ENCODE data around the gene LTV1. TPM values are rescaled to one million over a fixed set of nuclear protein-coding genes. Genes with fewer than 3 reads are reported as not detected.

The LTV1 gene
- total RNA-seq, 5 donors from 2014 or later (not counting 1 experiment from before 2014, with no cell fraction given), result 16.6 to 22.1 (median 20.3) TPM

DNA sequence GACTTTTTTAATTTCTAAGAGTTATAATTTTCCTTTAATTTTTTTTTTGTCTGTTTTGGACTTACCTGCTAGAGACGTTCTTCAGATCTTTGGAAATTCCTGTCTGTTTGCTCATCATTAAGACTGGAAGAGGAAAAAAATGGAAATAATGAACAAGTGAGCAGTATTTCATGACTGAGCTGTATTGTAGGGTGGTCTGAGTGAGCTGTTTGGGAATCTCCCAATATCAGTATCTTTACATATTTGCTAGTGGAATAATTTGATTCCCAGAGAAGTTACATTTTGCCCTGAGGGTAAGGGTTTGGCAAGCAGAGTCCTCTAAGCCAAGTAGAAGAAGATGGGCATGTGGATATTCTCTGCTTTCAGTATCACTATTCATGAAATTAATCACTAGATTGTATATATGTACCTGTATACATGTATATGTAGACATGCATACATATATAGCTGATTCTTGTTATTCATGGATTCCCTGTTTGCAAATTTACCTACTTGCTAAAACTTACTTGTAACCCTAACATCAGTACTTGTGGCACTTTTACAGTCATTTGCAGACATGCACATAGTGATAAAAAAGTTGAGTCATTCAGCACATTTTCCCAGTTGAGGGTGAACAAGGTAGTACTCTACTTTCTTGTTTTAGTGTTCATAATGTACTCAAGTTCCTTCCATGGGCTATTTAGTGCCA, 34.6 kb downstream of the LTV1 start:
- Mint-ChIP-seq H3K27me3 (no peaks in the 10 kb centered on the region), H3K36me3 (peaks cover 4% of the 10 kb centered on the region), H3K4me3 (no peak overlapping the region), H3K27ac (no peak overlapping the region), H3K4me1 (peaks cover 0 to 7% (median 0%) of the 10 kb centered on the region in 3 donors), H3K9me3 (peaks cover 11 to 19% (median 12%) of the 10 kb centered on the region in 3 donors)
- DNase-seq (no peak), ATAC-seq (replicated peaks in 1 of 4) (no peak)
- Histone ChIP-seq H3K9me3 (no peaks in the 10 kb centered on the region), H3K4me1 (ENCODE audit: control insufficient read depth in 1 of 2, extremely low read depth in 1 of 2, insufficient read depth in 2 of 2, low read length in 2 of 2) (no peaks in the 10 kb centered on the region), H3K36me3 (ENCODE audit: control insufficient read depth in 2 of 2, extremely low read depth in 1 of 2, insufficient read depth in 1 of 2, low read length in 1 of 2) (no peaks in the 10 kb centered on the region), H3K27me3 (replicated peaks in 1 of 2; ENCODE audit: control insufficient read depth in 2 of 2, extremely low read depth in 1 of 2, insufficient read depth in 2 of 2, low read length in 1 of 2) (no peaks in the 10 kb centered on the region), H3K4me3 (ENCODE audit: control insufficient read depth in 1 of 2, extremely low read depth in 1 of 2, low read length in 1 of 2) (no peak overlapping the region), H3K27ac (ENCODE audit: low read length) (no peak overlapping the region)
- CTCF ChIA-PET, result no interaction called here
- WGBS (ENCODE audit: insufficient coverage), result no CpG with 5 or more reads among the region's 1 CpG
- POLR2A ChIA-PET, result interaction anchor here in 1 of 2 donors (0.7 kb wide), 1 partner anchor 630 kb away, joined by 3 read pairs; no protein-coding TSS in a partner anchor

DNA sequence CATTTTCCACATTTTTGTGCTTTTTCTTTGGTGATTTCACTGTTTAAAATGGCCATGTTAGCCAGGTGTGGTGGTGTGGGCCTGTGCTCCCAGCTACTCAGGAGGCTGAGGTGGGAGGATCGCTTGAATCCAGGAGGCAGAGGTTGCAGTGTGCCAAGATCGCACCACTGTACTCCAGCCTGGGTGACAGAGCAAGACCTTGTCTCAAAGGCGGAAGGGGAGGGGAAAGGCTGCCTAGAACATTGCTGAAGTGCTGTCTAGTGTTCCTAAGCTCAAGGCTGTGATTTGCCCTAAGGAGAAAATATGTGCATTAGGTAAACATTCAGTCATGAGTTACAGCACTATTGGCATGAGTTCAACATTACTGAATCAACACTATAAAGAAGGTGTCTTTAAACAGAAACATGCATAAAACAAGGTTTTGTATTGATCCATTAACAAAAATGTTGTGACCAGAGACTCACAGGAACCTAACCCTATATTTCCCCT, 35.2 kb downstream of the LTV1 start:
- H3K4me3 Mint-ChIP-seq, result no peak overlapping the region
- H3K36me3 Mint-ChIP-seq, result peaks cover 4% of the 10 kb centered on the region
- H3K27ac Mint-ChIP-seq, result no peak overlapping the region
- Histone ChIP-seq H3K9me3 (no peaks in the 10 kb centered on the region), H3K4me3 (ENCODE audit: control insufficient read depth in 1 of 2, extremely low read depth in 1 of 2, low read length in 1 of 2) (no peak overlapping the region), H3K27me3 (replicated peaks in 1 of 2; ENCODE audit: control insufficient read depth in 2 of 2, extremely low read depth in 1 of 2, insufficient read depth in 2 of 2, low read length in 1 of 2) (no peaks in the 10 kb centered on the region), H3K4me1 (ENCODE audit: control insufficient read depth in 1 of 2, extremely low read depth in 1 of 2, insufficient read depth in 2 of 2, low read length in 2 of 2) (no peaks in the 10 kb centered on the region), H3K36me3 (ENCODE audit: control insufficient read depth in 2 of 2, extremely low read depth in 1 of 2, insufficient read depth in 1 of 2, low read length in 1 of 2) (no peaks in the 10 kb centered on the region), H3K27ac (ENCODE audit: low read length) (no peak overlapping the region)
- WGBS (ENCODE audit: insufficient coverage), result 100% methylated on average over 2 of the region's 3 CpGs
- peaks cover 11 to 19% (median 12%) of the 10 kb centered on the region in 3 donors for H3K9me3 Mint-ChIP-seq
- POLR2A ChIA-PET, result interaction anchor here in 1 of 2 donors (0.7 kb wide), 1 partner anchor 630 kb away, joined by 3 read pairs; no protein-coding TSS in a partner anchor
- ATAC-seq (replicated peaks in 1 of 4) (no peak), DNase-seq (no peak)
- H3K27me3 Mint-ChIP-seq, result peaks cover 0 to 3% of the 10 kb centered on the region in 2 donors
- peaks cover 0 to 1% (median 0%) of the 10 kb centered on the region in 3 donors for H3K4me1 Mint-ChIP-seq
- CTCF ChIA-PET, result no interaction called here

DNA sequence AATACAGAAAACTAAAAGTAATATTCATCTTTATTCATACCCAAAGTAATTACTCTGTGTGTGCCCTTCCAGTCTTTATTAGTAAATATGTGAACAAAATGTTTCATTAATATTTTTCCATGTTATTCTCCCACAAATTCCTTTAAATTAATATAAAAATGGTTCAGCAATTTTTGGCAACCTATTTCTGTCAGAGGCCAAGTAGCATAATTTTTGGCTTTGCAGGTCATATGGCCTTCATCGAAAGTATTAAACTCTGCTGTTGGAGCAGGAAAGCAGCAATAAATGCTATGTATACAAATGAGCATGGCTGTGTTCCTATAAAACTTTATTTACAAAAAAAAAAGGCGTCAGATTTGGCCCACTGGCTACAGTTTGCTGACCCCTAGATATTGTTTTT, 37.3 kb downstream of the LTV1 start:
- peaks cover 2% of the 10 kb centered on the region for H3K36me3 Mint-ChIP-seq
- no peak overlapping the region for H3K27ac Mint-ChIP-seq
- no peaks in the 10 kb centered on the region for H3K9me3 ChIP-seq
- no peaks in the 10 kb centered on the region for H3K36me3 ChIP-seq (ENCODE audit: control insufficient read depth in 2 of 2, extremely low read depth in 1 of 2, insufficient read depth in 1 of 2, low read length in 1 of 2)
- ATAC-seq (replicated peaks in 1 of 4), result no peak
- ChIA-PET POLR2A (no interaction called here), CTCF (no interaction called here)
- no CpG with 5 or more reads among the region's 2 CpGs for whole genome bisulfite sequencing (ENCODE audit: insufficient coverage)
- H3K27ac ChIP-seq (ENCODE audit: low read length), result no peak overlapping the region
- H3K4me3 Mint-ChIP-seq, result no peak overlapping the region
- no peaks in the 10 kb centered on the region for H3K4me1 Mint-ChIP-seq
- no peak for DNase-seq
- peaks cover under 1 to 16% (median 8%) of the 10 kb centered on the region in 3 donors for H3K9me3 Mint-ChIP-seq
- no peaks in the 10 kb centered on the region for H3K4me1 ChIP-seq (ENCODE audit: control insufficient read depth in 1 of 2, extremely low read depth in 1 of 2, insufficient read depth in 2 of 2, low read length in 2 of 2)
- H3K4me3 ChIP-seq (ENCODE audit: control insufficient read depth in 1 of 2, extremely low read depth in 1 of 2, low read length in 1 of 2), result no peak overlapping the region
- peaks cover 0 to 4% of the 10 kb centered on the region in 2 donors for H3K27me3 Mint-ChIP-seq
- no peaks in the 10 kb centered on the region for H3K27me3 ChIP-seq (replicated peaks in 1 of 2; ENCODE audit: control insufficient read depth in 2 of 2, extremely low read depth in 1 of 2, insufficient read depth in 2 of 2, low read length in 1 of 2)

DNA sequence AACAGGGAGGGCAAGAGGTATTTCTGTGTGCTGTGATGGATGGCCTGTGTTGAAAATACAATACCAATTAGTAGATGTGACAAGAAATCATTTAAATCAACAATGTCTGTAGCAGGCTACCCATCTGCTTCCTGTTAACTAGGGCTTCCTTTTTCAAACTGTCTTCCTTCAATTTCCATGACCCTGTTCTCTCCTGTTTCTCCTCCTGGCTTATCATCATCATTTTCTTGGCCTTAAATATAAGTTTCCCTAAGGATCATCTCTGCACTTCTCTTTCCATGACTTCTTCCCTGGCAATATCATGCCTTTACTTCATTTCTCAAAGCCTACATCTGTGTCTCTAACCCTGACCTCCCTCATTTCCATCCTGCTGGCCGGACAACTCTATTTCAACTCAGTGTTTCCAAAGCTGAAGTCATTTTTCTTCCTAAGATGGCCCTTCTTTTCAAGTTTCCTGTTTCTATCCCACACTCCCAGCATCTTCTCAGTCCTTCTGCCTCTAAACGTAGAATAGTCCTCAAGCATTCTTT, 39.3 kb downstream of the LTV1 start:
- ATAC-seq (replicated peaks in 1 of 4), result no peak
- Histone ChIP-seq H3K27me3 (replicated peaks in 1 of 2; ENCODE audit: control insufficient read depth in 2 of 2, extremely low read depth in 1 of 2, insufficient read depth in 2 of 2, low read length in 1 of 2) (no peaks in the 10 kb centered on the region), H3K9me3 (no peaks in the 10 kb centered on the region), H3K27ac (ENCODE audit: low read length) (no peak overlapping the region), H3K4me1 (ENCODE audit: control insufficient read depth in 1 of 2, extremely low read depth in 1 of 2, insufficient read depth in 2 of 2, low read length in 2 of 2) (no peaks in the 10 kb centered on the region), H3K4me3 (ENCODE audit: control insufficient read depth in 1 of 2, extremely low read depth in 1 of 2, low read length in 1 of 2) (no peak overlapping the region), H3K36me3 (ENCODE audit: control insufficient read depth in 2 of 2, extremely low read depth in 1 of 2, insufficient read depth in 1 of 2, low read length in 1 of 2) (no peaks in the 10 kb centered on the region)
- H3K4me3 Mint-ChIP-seq, result no peak overlapping the region
- CTCF ChIA-PET, result no interaction called here
- H3K9me3 Mint-ChIP-seq, result peaks cover 0 to 7% (median 6%) of the 10 kb centered on the region in 3 donors
- H3K27ac Mint-ChIP-seq, result no peak overlapping the region
- no peaks in the 10 kb centered on the region for H3K36me3 Mint-ChIP-seq
- WGBS (ENCODE audit: insufficient coverage), result no CpG with 5 or more reads among the region's 2 CpGs
- H3K4me1 Mint-ChIP-seq, result no peaks in the 10 kb centered on the region
- POLR2A ChIA-PET, result no interaction called here
- peaks cover 0 to 4% of the 10 kb centered on the region in 2 donors for H3K27me3 Mint-ChIP-seq
- no peak for DNase-seq

DNA sequence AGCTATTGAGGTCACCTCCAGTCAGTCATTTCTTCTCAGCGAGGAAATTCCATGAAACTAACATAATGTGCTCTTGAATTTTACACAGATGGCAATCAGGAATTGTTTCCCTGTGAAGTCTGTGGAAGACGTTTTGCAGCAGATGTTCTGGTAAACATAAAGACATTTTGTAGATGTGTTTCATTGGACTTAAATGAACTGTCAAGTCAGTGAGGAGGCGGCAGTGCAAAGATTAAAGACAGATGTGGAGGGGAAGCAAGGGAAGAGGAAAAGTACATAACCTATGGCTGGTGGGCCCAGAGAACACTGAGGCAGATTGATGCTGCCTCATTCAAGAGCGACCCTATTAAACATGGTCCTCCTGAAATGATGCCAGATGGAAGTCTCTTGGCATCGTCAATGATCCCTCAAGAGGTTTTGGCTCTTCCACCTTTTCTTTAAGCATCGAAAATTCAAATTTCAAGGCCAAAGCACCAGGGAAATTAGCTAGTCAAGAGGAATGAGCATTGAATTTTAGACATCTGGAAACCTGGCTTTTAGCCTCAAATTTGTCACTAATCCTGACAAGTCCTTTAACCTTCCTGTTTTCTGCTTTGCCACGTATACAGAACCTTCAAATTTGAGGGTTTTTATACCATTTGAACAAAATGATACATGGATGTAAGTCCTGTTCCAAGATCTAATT, 41.2 kb downstream of the LTV1 start:
- Histone ChIP-seq H3K4me3 (ENCODE audit: control insufficient read depth in 1 of 2, extremely low read depth in 1 of 2, low read length in 1 of 2) (no peak overlapping the region), H3K27ac (ENCODE audit: low read length) (no peak overlapping the region), H3K4me1 (ENCODE audit: control insufficient read depth in 1 of 2, extremely low read depth in 1 of 2, insufficient read depth in 2 of 2, low read length in 2 of 2) (no peaks in the 10 kb centered on the region), H3K27me3 (replicated peaks in 1 of 2; ENCODE audit: control insufficient read depth in 2 of 2, extremely low read depth in 1 of 2, insufficient read depth in 2 of 2, low read length in 1 of 2) (no peaks in the 10 kb centered on the region), H3K9me3 (no peaks in the 10 kb centered on the region), H3K36me3 (ENCODE audit: control insufficient read depth in 2 of 2, extremely low read depth in 1 of 2, insufficient read depth in 1 of 2, low read length in 1 of 2) (no peaks in the 10 kb centered on the region)
- POLR2A ChIA-PET, result no interaction called here
- no peak for DNase-seq
- Mint-ChIP-seq H3K27ac (no peak overlapping the region), H3K27me3 (peaks cover 0 to 4% of the 10 kb centered on the region in 2 donors), H3K4me3 (no peak overlapping the region), H3K4me1 (no peaks in the 10 kb centered on the region), H3K36me3 (peaks cover 5% of the 10 kb centered on the region), H3K9me3 (no peaks in the 10 kb centered on the region)
- CTCF ChIA-PET, result interaction anchor here in 1 of 2 donors (1.3 kb wide), 1 partner anchor 56 kb away, joined by 3 read pairs; no protein-coding TSS in a partner anchor
- 84% methylated on average over 5 of the region's 7 CpGs for WGBS (ENCODE audit: insufficient coverage)
- ATAC-seq (replicated peaks in 1 of 4), result no peak

DNA sequence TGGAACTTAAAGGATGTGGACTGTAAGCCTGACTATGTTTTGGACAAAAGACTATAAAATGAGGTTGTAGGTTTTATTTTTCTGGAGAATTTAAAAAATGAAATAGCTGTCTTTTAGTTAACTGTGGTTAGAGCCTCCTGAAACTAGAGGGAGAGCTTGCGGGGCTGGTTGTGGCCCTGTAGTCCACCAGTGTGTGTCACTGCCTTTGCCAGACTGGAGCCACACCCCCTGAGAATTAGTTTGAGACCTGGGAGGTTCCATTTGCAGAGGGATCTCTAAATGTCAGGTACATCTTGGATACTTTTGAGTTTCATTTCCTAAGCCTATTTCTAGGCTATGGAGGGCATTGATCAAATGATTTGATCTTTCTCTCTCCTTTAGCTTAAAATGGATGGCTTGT, 42.0 kb downstream of the LTV1 start:
- H3K9me3 ChIP-seq, result no peaks in the 10 kb centered on the region
- peaks cover 0 to 4% of the 10 kb centered on the region in 2 donors for H3K27me3 Mint-ChIP-seq
- WGBS (ENCODE audit: insufficient coverage), result 88% methylated on average over 1 of the region's 1 CpG
- CTCF ChIA-PET, result interaction anchor here in 1 of 2 donors (1.3 kb wide), 1 partner anchor 55 kb away, joined by 3 read pairs; no protein-coding TSS in a partner anchor
- no peak overlapping the region for H3K4me3 ChIP-seq (ENCODE audit: control insufficient read depth in 1 of 2, extremely low read depth in 1 of 2, low read length in 1 of 2)
- H3K4me1 Mint-ChIP-seq, result no peaks in the 10 kb centered on the region
- no peaks in the 10 kb centered on the region for H3K9me3 Mint-ChIP-seq
- H3K36me3 ChIP-seq (ENCODE audit: control insufficient read depth in 2 of 2, extremely low read depth in 1 of 2, insufficient read depth in 1 of 2, low read length in 1 of 2), result no peaks in the 10 kb centered on the region
- H3K4me3 Mint-ChIP-seq, result no peak overlapping the region
- H3K36me3 Mint-ChIP-seq, result peaks cover 5% of the 10 kb centered on the region
- no peak overlapping the region for H3K27ac ChIP-seq (ENCODE audit: low read length)
- no peaks in the 10 kb centered on the region for H3K27me3 ChIP-seq (replicated peaks in 1 of 2; ENCODE audit: control insufficient read depth in 2 of 2, extremely low read depth in 1 of 2, insufficient read depth in 2 of 2, low read length in 1 of 2)
- ATAC-seq (replicated peaks in 1 of 4), result no peak
- H3K27ac Mint-ChIP-seq, result no peak overlapping the region
- POLR2A ChIA-PET, result interaction anchor here in 1 of 2 donors (0.6 kb wide), 1 partner anchor 319 kb away, joined by 4 read pairs; no protein-coding TSS in a partner anchor
- no peaks in the 10 kb centered on the region for H3K4me1 ChIP-seq (ENCODE audit: control insufficient read depth in 1 of 2, extremely low read depth in 1 of 2, insufficient read depth in 2 of 2, low read length in 2 of 2)
- DNase-seq, result no peak
